PC-3 (cell line): Measurements from ENCODE around the gene KLHL36. TPM values are rescaled to one million over a fixed set of nuclear protein-coding genes. Genes with fewer than 3 reads are reported as not detected.

ENCODE experiments used
- ATAC-seq: fragments of 200-7000 bp; cut with Tn5 transposase; 2 replicates; pipeline ENCODE4 v1.9.1; 2020; ENCODE audit warnings: mild to moderate bottlenecking, moderate library complexity
- BruUV-seq: library from RNA; stranded (reverse); fragments of 400-500 nt; replicated peaks from 2 replicates; lab custom pipeline; 2021; lab: Mats Ljungman, UMichigan
- CTCF ChIA-PET: fragments of 300-600 bp; sonication (Branson Sonifier 250); formaldehyde crosslinking; loops from one replicate; lab custom pipeline; 2022; ENCODE audit warnings: antibody characterized with exemption; lab: Charles Lee
- POLR2A ChIA-PET: fragments of 300-600 bp; sonication (Branson Sonifier 250); formaldehyde crosslinking; loops from one replicate; lab custom pipeline; 2022; ENCODE audit warnings: antibody characterized with exemption; ENCODE audit not compliant: unreplicated experiment; lab: Charles Lee
- DNase-seq: peaks from one replicate; pipeline ENCODE4 v3.0.0-alpha.2; 2015
- H2AFZ ChIP-seq: fragments of 300-600 bp; sonication (generic); 2 replicates; pipeline ENCODE4 v1.6.0; 2016; ENCODE audit warnings: antibody characterized with exemption, low read length
- H3F3A ChIP-seq: fragments of 300-600 bp; sonication (generic); one replicate; pipeline ENCODE4 v1.6.0; 2017; ENCODE audit warnings: antibody characterized with exemption, low read length, control low read depth, mild to moderate bottlenecking; ENCODE audit not compliant: unreplicated experiment
- H3K27ac ChIP-seq: fragments of 300-600 bp; sonication (generic); 2 replicates; pipeline ENCODE4 v1.5.1; 2016; ENCODE audit warnings: mild to moderate bottlenecking, low read length
- H3K27me3 ChIP-seq: fragments of 300-600 bp; sonication (generic); 2 replicates; pipeline ENCODE4 v1.6.1; 2016; ENCODE audit warnings: low read length, mixed read lengths
- H3K36me3 ChIP-seq: fragments of 300-600 bp; sonication (generic); 2 replicates; pipeline ENCODE4 v1.6.1; 2016; ENCODE audit warnings: low read depth, mixed run types, low read length, mixed read lengths
- H3K4me1 ChIP-seq: fragments of 300-600 bp; sonication (generic); 2 replicates; pipeline ENCODE4 v1.5.1; 2016; ENCODE audit warnings: low read length; ENCODE audit not compliant: insufficient read depth
- H3K4me2 ChIP-seq: fragments of 300-600 bp; sonication (generic); 2 replicates; pipeline ENCODE4 v1.6.0; 2016; ENCODE audit warnings: low read length
- H3K4me3 ChIP-seq: fragments of 300-600 bp; sonication (generic); 2 replicates; pipeline ENCODE4 v1.5.1; 2016; ENCODE audit warnings: mild to moderate bottlenecking, low read length, mixed read lengths
- H3K79me2 ChIP-seq: fragments of 300-600 bp; sonication (generic); 2 replicates; pipeline ENCODE4 v1.6.1; 2017; ENCODE audit warnings: low read length, mixed read lengths
- H3K9ac ChIP-seq: fragments of 300-600 bp; sonication (generic); 2 replicates; pipeline ENCODE4 v1.6.0; 2016; ENCODE audit warnings: mild to moderate bottlenecking, low read length
- H3K9me2 ChIP-seq: fragments of 300-600 bp; sonication (generic); replicated peaks from 2 replicates; pipeline ENCODE4 v1.6.1; 2016; ENCODE audit warnings: mixed run types, low read length, mixed read lengths
- H3K9me3 ChIP-seq: fragments of 300-600 bp; sonication (generic); 2 replicates; pipeline ENCODE4 v1.6.1; 2016; ENCODE audit warnings: low read length, mixed read lengths
- H4K20me1 ChIP-seq: fragments of 300-600 bp; sonication (generic); 2 replicates; pipeline ENCODE4 v1.6.1; 2016; ENCODE audit warnings: low read length, mixed read lengths
- EZH2 ChIP-seq: fragments of 300-600 bp; sonication (generic); IDR thresholded peaks from one replicate; pipeline ENCODE4 v1.6.1; 2017; ENCODE audit warnings: antibody characterized with exemption, mild to moderate bottlenecking, low read length; ENCODE audit not compliant: unreplicated experiment
- EZH2phosphoT487 ChIP-seq: fragments of 300-600 bp; sonication (generic); IDR thresholded peaks from 2 replicates; pipeline ENCODE4 v1.6.1; 2018; ENCODE audit warnings: mild to moderate bottlenecking, antibody characterized with exemption, low read length, borderline replicate concordance
- intact Hi-C: fragments of 100-400 bp; cut with micrococcal nuclease; formaldehyde crosslinking; loops from 2 replicates; pipeline ENCODE4 v1.9.0; 2023
- total RNA-seq: library from RNA; depleted of rRNA; stranded (reverse); fragments of >200 nt; gene quantifications from 2 replicates; pipeline ENCODE4 v1.2.3, GENCODE V29; 2014
- TF ChIP-seq, protein P1 (sequence below): fragments of 300-600 bp; sonication (generic); conservative IDR thresholded peaks from 2 replicates; pipeline ENCODE4 v1.5.1; 2017; ENCODE audit warnings: antibody characterized with exemption, low read depth, mild to moderate bottlenecking, low read length

Gene KLHL36
- total RNA-seq, 1 experiment from 2014 or later, result 33.8 TPM

DNA sequence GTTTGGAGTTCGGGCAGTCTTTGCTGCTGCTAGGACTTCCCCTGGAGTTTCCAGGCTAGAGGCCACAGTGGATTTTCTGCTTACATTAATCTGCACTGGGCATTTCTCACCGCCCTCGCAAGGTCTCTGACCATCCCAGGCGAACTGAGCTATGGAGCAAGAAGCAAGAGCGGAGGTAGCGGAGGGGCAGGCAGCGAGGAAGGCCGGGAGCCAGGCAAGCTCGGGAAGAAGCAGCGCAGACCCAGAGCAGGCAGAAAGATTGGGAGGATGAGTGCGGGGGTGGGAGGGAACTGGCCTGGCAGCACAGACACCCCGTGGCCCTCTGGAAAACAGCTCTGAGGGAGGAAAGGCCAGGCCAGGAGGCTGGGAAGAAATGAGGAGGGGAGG lies 34.2 kb upstream of the KLHL36 start:
- no TSS peak for BruUV-seq
- Histone ChIP-seq H3K9me2 (no peaks in the 10 kb centered on the region), H3K36me3 (peaks cover 38% of the 10 kb centered on the region), H3K9me3 (no peaks in the 10 kb centered on the region), H4K20me1 (peaks cover 66% of the 10 kb centered on the region), H3K9ac (no peak overlapping the region), H3K4me1 (peaks cover 18% of the 10 kb centered on the region), H2AFZ (no peak overlapping the region), H3K27me3 (no peaks in the 10 kb centered on the region), H3K4me3 (no peak overlapping the region), H3K4me2 (no peak overlapping the region), H3K27ac (no peak overlapping the region), H3K79me2 (peaks cover 87% of the 10 kb centered on the region), H3F3A (no peaks in the 10 kb centered on the region)
- ATAC-seq (no peak), DNase-seq (no peak)
- CTCF ChIA-PET, result no interaction called here
- TF ChIP-seq EZH2phosphoT487 (no peak), EZH2 (no peak)
- TF ChIP-seq, protein P1, sequence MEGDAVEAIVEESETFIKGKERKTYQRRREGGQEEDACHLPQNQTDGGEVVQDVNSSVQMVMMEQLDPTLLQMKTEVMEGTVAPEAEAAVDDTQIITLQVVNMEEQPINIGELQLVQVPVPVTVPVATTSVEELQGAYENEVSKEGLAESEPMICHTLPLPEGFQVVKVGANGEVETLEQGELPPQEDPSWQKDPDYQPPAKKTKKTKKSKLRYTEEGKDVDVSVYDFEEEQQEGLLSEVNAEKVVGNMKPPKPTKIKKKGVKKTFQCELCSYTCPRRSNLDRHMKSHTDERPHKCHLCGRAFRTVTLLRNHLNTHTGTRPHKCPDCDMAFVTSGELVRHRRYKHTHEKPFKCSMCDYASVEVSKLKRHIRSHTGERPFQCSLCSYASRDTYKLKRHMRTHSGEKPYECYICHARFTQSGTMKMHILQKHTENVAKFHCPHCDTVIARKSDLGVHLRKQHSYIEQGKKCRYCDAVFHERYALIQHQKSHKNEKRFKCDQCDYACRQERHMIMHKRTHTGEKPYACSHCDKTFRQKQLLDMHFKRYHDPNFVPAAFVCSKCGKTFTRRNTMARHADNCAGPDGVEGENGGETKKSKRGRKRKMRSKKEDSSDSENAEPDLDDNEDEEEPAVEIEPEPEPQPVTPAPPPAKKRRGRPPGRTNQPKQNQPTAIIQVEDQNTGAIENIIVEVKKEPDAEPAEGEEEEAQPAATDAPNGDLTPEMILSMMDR, result no peak
- intact Hi-C loops, result no loop called here
- POLR2A ChIA-PET, result no interaction called here

DNA sequence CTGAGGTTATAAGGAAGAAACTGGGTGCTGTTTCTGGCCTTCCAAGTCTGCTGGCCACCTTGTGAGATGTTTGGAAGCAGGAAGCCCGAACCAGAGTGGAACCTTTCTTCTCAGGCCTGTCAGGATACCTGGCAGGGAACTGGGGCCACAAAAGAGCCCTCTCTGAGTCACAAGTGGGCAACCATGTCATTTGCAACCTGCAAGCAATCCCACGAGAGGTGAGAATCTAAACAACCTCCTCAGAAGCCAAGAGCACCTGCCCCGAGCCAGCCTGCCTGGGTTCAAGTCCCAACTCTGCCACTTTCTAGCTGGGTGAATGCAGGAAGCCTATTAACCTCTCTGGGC lies 33.7 kb upstream of the KLHL36 start:
- Histone ChIP-seq H3K36me3 (peaks cover 38% of the 10 kb centered on the region), H3K4me2 (peak overlapping the region; percentile 88), H3K27ac (no peak overlapping the region), H3K27me3 (no peaks in the 10 kb centered on the region), H3K4me1 (peaks cover 23% of the 10 kb centered on the region), H3K9me2 (no peaks in the 10 kb centered on the region), H2AFZ (no peak overlapping the region), H3F3A (no peaks in the 10 kb centered on the region), H3K4me3 (peak overlapping the region; percentile 94), H3K79me2 (peaks cover 87% of the 10 kb centered on the region), H3K9me3 (no peaks in the 10 kb centered on the region), H4K20me1 (peaks cover 66% of the 10 kb centered on the region), H3K9ac (no peak overlapping the region)
- ATAC-seq, result no peak
- no peak for DNase-seq
- ChIA-PET CTCF (no interaction called here), POLR2A (no interaction called here)
- intact Hi-C loops, result no loop called here
- TF ChIP-seq, protein P1, result no peak
- TF ChIP-seq EZH2phosphoT487, result no peak
- no peak for TF ChIP-seq EZH2
- BruUV-seq, result no TSS peak

DNA sequence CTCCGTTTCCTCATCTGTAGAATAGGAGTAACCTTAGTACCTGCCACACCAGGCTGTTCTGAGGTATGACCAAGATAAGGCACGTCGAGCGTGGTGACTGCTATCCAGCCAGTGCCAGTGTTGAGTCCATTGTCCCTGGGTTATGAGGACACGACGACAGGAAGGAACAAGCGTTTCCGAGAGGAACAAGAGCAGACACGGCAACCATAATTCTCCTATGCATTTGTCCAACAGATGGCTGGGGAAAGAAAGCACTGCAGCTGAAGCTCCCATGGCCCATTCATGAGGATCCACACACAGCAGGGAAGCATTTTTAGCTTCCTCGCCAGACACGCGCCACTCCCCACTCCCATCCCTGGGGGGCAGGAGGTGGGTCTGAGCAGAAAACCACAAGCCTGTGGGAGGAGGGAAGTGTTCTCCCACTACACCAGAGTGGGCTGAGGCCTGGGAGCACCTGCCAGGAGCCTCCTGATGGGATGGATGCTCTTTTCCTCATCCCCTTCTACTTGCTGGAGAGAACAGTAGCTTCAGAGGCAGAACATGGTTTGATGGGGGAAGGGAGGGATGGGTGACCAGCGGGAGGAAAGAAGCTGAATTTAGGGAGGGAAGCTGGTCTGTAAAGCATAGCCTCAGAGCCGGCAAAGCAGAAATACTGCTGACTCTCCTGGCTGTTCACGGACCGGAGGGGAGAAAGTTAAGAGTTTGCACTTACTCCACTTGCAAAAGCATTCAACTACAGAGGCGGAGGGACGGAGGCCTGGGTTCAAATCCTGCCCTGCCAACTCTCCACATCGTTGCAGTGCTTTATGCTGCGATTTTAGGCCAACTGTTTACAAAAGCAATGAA lies 33.1 kb upstream of the KLHL36 start:
- peak overlapping the region; percentile 93; the same call in 1 of the 2 replicates for H3K9ac ChIP-seq
- intact Hi-C loops, result no loop called here
- ChIA-PET POLR2A (no interaction called here), CTCF (no interaction called here)
- H3K9me3 ChIP-seq, result no peaks in the 10 kb centered on the region
- no peaks in the 10 kb centered on the region for H3F3A ChIP-seq
- no TSS peak for BruUV-seq
- no peaks in the 10 kb centered on the region for H3K27me3 ChIP-seq
- no peak for DNase-seq
- H3K4me3 ChIP-seq, result peak overlapping the region; percentile 94
- no peak for ATAC-seq
- H3K79me2 ChIP-seq, result peaks cover 87% of the 10 kb centered on the region
- no peaks in the 10 kb centered on the region for H3K9me2 ChIP-seq
- H3K27ac ChIP-seq, result no peak overlapping the region
- H3K4me2 ChIP-seq, result peak overlapping the region; percentile 88
- H2AFZ ChIP-seq, result no peak overlapping the region
- H4K20me1 ChIP-seq, result peaks cover 63% of the 10 kb centered on the region
- H3K4me1 ChIP-seq, result peaks cover 29% of the 10 kb centered on the region
- no peak for TF ChIP-seq EZH2phosphoT487
- TF ChIP-seq, protein P1, result no peak
- TF ChIP-seq EZH2, result no peak
- peaks cover 34% of the 10 kb centered on the region for H3K36me3 ChIP-seq
